Measurements from ENCODE around the gene LPAR1. TPM values are rescaled to one million over a fixed set of nuclear protein-coding genes. Genes with fewer than 3 reads are reported as not detected.

Gene LPAR1
- total and polyA plus RNA-seq, 2 of the 8 experiments (the other 6 are each of a cell fraction or from before 2014, with no cell fraction given): 3.4 to 5.1 TPM

- TF ChIP-seq KDM1A (IDR thresholded peaks at IDR 0.05; ENCODE audit: borderline replicate concordance, low read length) (no peak), CTBP2 (IDR thresholded peaks at IDR 0.05; ENCODE audit: borderline replicate concordance, insufficient read depth, insufficient read length, low read length) (no peak), ATF3 (IDR thresholded peaks at IDR 0.05; ENCODE audit: insufficient read depth, low read depth, low read length) (no peak), EP300 (IDR thresholded peaks at IDR 0.05; ENCODE audit: borderline replicate concordance in 1 of 2, low read depth in 2 of 2, low read length in 2 of 2) (no peak)
Measured at GRCh38 chr9:110856772-110857171, 181.5 kb downstream of the LPAR1 start (continued).
